Fibroblast of skin of left quadriceps (primary cell): ENCODE results near the gene SLC1A1.
"Not testable (repeated sequence)": the region's sequence is repeated elsewhere in the genome, so short reads cannot be mapped to it uniquely, and the experiment has no call there.

ENCODE experiments used
- DNase-seq, 2 experiments: peaks; one replicate each; pipeline ENCODE4 v3.0.0-alpha.2; 2013; ENCODE audit warnings: low read depth in 2 of 2

The SLC1A1 gene

GRCh38 chr9:4576448-4576847 is 86.2 kb downstream of the SLC1A1 start:
- DNase-seq: no peak

- DNase-seq: no peak
These were observed 88.7 kb downstream of the SLC1A1 start for GRCh38 chr9:4579001-4579400.

GRCh38 chr9:4581035-4581760 is 90.9 kb downstream of the SLC1A1 start:
- DNase-seq: no peak

GRCh38 chr9:4581861-4582565 is 91.7 kb downstream of the SLC1A1 start:
- no peak for DNase-seq

GRCh38 chr9:4583001-4583400 is 92.7 kb downstream of the SLC1A1 start:
- DNase-seq: no peak

GRCh38 chr9:4584636-4585035 is 94.4 kb downstream of the SLC1A1 start:
- DNase-seq: no peak

- no peak for DNase-seq
These were observed 94.9 kb downstream of the SLC1A1 start for GRCh38 chr9:4585135-4585534.

- no peak for DNase-seq
These were observed 98.5 kb downstream of the SLC1A1 start for GRCh38 chr9:4588721-4589120.

- no peak for DNase-seq
These were observed 100.3 kb downstream of the SLC1A1 start for GRCh38 chr9:4590430-4591122.

- DNase-seq: no peak
These were observed 100.8 kb downstream of the SLC1A1 start for GRCh38 chr9:4591123-4591500.

GRCh38 chr9:4592295-4592694 is 102.0 kb downstream of the SLC1A1 start:
- no peak for DNase-seq

- DNase-seq: no peak
These were observed 102.6 kb downstream of the SLC1A1 start for GRCh38 chr9:4592886-4593285.

- no peak for DNase-seq
These were observed 104.3 kb downstream of the SLC1A1 start for GRCh38 chr9:4594545-4594944.

- no peak for DNase-seq
These were observed 104.7 kb downstream of the SLC1A1 start for GRCh38 chr9:4594994-4595393.

- DNase-seq: no peak
These were observed 106.1 kb downstream of the SLC1A1 start for GRCh38 chr9:4596165-4596922.

GRCh38 chr9:4600368-4600767 is 110.1 kb downstream of the SLC1A1 start:
- DNase-seq: no peak

GRCh38 chr9:4603830-4604229 is 113.6 kb downstream of the SLC1A1 start:
- DNase-seq: no peak

- DNase-seq: peak; percentile 24 to 29
These were observed 114.4 kb downstream of the SLC1A1 start for GRCh38 chr9:4604678-4605095.

GRCh38 chr9:4606033-4606432 is 115.8 kb downstream of the SLC1A1 start:
- DNase-seq: not testable (repeated sequence)

- DNase-seq: no peak
These were observed 124.4 kb downstream of the SLC1A1 start for GRCh38 chr9:4614627-4615026.

- peak; percentile 13 to 22 for DNase-seq
These were observed 125.0 kb downstream of the SLC1A1 start for GRCh38 chr9:4615251-4615650.

GRCh38 chr9:4615778-4616177 is 125.5 kb downstream of the SLC1A1 start:
- DNase-seq: no peak
